ENCODE measurements around the gene F7.

The F7 gene

GRCh38 chr13:113138792-113139551, 33.4 kb downstream of the F7 start:
- DNase-seq (ENCODE audit: low read depth): no peak

- DNase-seq (ENCODE audit: low read depth): no peak
Measured at GRCh38 chr13:113139577-113139976, 34.0 kb downstream of the F7 start.

GRCh38 chr13:113140677-113141600, 35.3 kb downstream of the F7 start:
- no peak for DNase-seq (ENCODE audit: low read depth)

GRCh38 chr13:113141601-113141970, 36.0 kb downstream of the F7 start:
- no peak for DNase-seq (ENCODE audit: low read depth)

- DNase-seq (ENCODE audit: low read depth): no peak
Measured at GRCh38 chr13:113142876-113143275, 37.3 kb downstream of the F7 start.

GRCh38 chr13:113143466-113144254, 38.1 kb downstream of the F7 start:
- DNase-seq (ENCODE audit: low read depth): no peak

GRCh38 chr13:113144255-113144629, 38.7 kb downstream of the F7 start:
- DNase-seq (ENCODE audit: low read depth): no peak

GRCh38 chr13:113145496-113145895, 39.9 kb downstream of the F7 start:
- no peak for DNase-seq (ENCODE audit: low read depth)

GRCh38 chr13:113145911-113146598, 40.5 kb downstream of the F7 start:
- no peak for DNase-seq (ENCODE audit: low read depth)

GRCh38 chr13:113146750-113147149, 41.2 kb downstream of the F7 start:
- no peak for DNase-seq (ENCODE audit: low read depth)

- no peak for DNase-seq (ENCODE audit: low read depth)
Measured at GRCh38 chr13:113147206-113147605, 41.6 kb downstream of the F7 start.

GRCh38 chr13:113148407-113148806, 42.8 kb downstream of the F7 start:
- no peak for DNase-seq (ENCODE audit: low read depth)

- no peak for DNase-seq (ENCODE audit: low read depth)
Measured at GRCh38 chr13:113148940-113149503, 43.4 kb downstream of the F7 start.

GRCh38 chr13:113149711-113150549, 44.3 kb downstream of the F7 start:
- no peak for DNase-seq (ENCODE audit: low read depth)

GRCh38 chr13:113150550-113151365, 45.2 kb downstream of the F7 start:
- DNase-seq (ENCODE audit: low read depth): no peak

- no peak for DNase-seq (ENCODE audit: low read depth)
Measured at GRCh38 chr13:113151745-113152690, 46.4 kb downstream of the F7 start.

- DNase-seq (ENCODE audit: low read depth): no peak
Measured at GRCh38 chr13:113152691-113152983, 47.0 kb downstream of the F7 start.

- no peak for DNase-seq (ENCODE audit: low read depth)
Measured at GRCh38 chr13:113152984-113153809, 47.6 kb downstream of the F7 start.

Measured in HS-27A (cell line).